GM10266 (cell line): ENCODE data around the gene BBOF1.

Source experiments
- DNase-seq: peaks from one replicate; pipeline ENCODE4 v3.0.0; 2012; ENCODE audit errors: extremely low spot score
- TF ChIP-seq, protein P1 (sequence below): IDR thresholded peaks from 2 replicates; pipeline ENCODE4 v1.5.1; 2012; ENCODE audit warnings: mild to moderate bottlenecking, low read depth; ENCODE audit not compliant: control insufficient read depth, insufficient read depth; ENCODE audit errors: missing control alignments

The BBOF1 gene

DNA sequence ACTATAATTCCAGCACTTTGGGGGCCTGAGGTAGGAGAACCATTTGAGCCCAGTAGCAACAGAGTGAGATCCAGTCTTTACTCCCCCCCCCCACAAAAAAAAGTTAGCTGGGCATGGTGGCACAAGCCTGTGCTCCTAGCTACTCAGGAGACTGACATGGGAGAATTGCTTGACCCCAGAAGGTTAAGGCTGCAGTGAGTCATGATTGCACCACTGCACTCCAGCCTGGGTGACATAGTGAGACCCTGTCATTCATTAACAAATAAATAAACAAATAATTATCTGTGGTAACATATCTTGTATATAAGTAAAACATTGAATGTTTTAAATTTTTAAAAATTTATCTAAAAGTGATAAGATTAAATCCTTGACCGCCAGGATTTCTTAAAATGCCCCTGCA, 4.8 kb upstream of the BBOF1 start:
- TF ChIP-seq, protein P1, sequence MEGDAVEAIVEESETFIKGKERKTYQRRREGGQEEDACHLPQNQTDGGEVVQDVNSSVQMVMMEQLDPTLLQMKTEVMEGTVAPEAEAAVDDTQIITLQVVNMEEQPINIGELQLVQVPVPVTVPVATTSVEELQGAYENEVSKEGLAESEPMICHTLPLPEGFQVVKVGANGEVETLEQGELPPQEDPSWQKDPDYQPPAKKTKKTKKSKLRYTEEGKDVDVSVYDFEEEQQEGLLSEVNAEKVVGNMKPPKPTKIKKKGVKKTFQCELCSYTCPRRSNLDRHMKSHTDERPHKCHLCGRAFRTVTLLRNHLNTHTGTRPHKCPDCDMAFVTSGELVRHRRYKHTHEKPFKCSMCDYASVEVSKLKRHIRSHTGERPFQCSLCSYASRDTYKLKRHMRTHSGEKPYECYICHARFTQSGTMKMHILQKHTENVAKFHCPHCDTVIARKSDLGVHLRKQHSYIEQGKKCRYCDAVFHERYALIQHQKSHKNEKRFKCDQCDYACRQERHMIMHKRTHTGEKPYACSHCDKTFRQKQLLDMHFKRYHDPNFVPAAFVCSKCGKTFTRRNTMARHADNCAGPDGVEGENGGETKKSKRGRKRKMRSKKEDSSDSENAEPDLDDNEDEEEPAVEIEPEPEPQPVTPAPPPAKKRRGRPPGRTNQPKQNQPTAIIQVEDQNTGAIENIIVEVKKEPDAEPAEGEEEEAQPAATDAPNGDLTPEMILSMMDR = no peak
- no peak for DNase-seq

DNA sequence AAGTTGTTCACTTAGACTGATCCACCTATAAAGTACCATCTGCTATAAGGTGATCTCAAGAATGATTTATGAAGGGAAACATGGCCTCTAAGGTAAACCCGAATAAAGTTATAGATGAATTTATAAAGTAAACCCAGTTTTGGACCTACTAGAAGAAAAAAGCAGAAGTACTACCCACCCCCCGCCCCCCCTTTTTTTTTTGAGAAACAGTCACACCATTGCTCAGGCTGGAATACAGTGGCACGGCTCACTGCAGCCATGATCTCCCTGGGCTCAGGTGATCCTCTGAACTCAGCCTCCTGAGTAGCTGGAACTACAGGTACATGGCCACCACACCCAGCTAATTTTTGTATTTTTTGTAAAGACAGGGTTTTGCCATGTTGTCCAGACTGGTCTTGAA, 4.0 kb upstream of the BBOF1 start:
- TF ChIP-seq, protein P1 = no peak
- no peak for DNase-seq

DNA sequence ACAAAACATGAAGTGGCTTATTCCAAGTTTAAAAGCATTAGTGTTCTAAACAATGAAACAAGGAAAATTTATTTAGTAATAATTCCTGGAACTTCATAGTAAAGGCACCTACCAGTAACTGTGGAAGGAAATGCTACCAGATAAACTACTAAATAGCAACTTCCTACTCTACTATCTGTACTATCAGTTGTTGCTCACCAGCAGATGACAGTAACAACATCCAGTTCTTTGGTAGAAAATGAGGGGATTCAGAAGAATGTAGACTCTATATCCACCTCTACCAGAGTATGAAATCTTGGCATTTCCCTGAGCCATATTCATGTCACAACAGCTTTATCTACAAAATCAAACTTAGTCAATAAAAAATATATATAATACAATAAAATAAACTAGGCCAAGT, 3.2 kb upstream of the BBOF1 start:
- no peak for DNase-seq
- TF ChIP-seq, protein P1 = no peak

DNA sequence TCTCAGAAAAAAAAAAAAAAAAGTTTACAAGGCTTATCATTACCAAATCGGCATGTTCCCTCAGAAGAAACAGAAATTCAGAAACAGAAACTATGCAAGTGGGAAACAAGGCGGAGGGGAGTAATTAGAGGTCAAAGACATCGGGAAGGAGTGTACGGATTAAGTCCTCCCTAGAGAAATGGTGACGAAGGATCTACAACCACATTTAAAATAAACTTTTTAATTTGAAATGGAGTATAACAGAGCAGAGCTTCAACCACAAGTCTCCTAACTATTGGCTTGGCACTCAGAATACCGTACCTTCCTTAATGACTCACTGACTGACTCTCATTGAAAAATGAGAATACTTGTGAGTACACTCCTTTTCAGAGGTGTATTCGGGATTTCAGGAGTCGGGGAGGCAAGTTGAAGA, 969 bp upstream of the BBOF1 start:
- peak; percentile 51 for DNase-seq
- TF ChIP-seq, protein P1 = no peak

DNA sequence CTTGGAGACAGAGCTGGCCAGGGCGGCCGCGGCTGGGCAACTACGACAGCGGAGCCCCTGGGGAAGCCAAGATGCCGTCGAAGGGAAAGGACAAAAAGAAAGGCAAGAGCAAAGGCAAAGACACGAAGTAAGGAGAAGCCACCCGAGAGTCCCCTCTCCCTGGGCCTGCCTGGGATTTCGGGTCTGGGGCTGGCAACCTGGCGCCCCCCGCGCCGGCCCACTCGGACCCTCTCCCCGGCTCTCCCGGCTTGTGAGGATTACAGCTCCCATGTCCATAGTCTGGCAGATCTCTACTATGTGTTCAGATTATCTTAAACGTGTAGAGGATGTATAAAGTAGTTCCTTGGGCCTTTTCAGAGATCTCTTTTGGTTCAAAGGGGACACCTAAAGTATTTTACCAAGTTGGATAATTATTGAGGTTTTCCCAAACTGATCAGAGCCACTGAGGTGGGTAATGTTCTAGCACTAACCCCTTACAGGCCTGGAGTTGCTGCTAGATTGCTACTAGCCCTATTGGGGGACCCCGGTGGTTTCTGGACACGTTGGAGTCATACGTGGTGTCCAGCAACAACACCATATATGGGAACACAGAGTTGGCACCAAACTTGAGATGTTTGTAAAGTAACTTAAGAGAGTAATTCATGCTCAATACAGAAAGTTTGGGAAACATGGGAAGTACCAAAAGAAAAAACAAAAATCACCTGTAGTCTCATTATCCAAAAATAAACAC, 424 bp downstream of the BBOF1 start:
- DNase-seq = no peak
- TF ChIP-seq, protein P1 = no peak

DNA sequence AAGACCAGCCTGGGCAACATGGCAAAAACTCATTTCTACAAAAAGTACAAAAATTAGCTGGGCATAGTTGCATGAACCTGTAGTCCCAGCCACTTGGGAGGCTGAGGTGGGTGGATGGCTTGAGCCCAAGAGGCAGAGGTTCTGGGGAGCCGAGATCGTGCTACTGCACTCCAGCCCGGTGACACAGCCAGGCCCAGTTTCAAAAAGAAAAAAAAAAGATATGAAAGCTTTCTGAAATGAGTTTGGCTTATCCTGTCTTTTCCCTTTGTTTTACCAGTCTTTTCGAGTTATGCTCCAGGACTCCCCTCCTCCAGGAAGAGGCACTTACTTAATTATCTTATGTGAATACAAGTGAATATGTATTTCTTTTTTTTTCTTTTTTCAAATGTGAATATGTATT, 3.2 kb downstream of the BBOF1 start:
- DNase-seq = no peak
- TF ChIP-seq, protein P1 = no peak

DNA sequence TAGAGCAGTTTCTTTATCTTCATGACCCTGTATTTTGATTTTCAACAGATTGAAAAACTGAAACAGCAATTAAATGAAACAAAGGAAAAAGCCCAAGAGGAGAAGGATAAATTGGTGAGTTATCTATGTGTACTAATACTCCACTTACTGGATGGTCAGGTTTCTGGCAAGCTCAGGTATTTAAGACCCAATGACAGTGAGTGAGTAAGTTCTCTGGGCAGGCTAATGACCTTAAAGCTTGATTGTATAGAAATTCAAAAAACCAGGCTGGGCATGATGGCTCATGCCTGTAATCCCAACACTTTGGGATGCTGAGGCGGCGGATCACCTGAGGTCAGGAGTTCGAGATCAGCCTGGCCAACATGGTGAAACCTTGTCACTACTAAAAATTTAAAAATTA, 10.0 kb downstream of the BBOF1 start:
- TF ChIP-seq, protein P1 = no peak
- no peak for DNase-seq
